Endothelial cell of umbilical vein (primary cell): ENCODE data around the gene TOM1L2. TPM values are rescaled to one million over a fixed set of nuclear protein-coding genes. Genes with fewer than 3 reads are reported as not detected.

Experiments used
- BruUV-seq: library from RNA; stranded (reverse); fragments of 400-500 nt; replicated peaks from 2 replicates; lab custom pipeline; 2021; lab: Mats Ljungman, UMichigan
- CTCF ChIA-PET: fragments of 300-600, 350-600 bp; sonication (Branson Sonifier 250); formaldehyde crosslinking; loops from one replicate; lab custom pipeline; 2021; ENCODE audit warnings: antibody characterized with exemption, inconsistent platforms; lab: Charles Lee
- POLR2A ChIA-PET: fragments of 300-600, 350-600 bp; sonication (Branson Sonifier 250); formaldehyde crosslinking; loops from one replicate; lab custom pipeline; 2021; ENCODE audit warnings: antibody characterized with exemption, inconsistent platforms; lab: Charles Lee
- DNase-seq: peaks from one replicate; pipeline ENCODE4 v3.0.0-alpha.2; 2011; ENCODE audit warnings: low read depth, low spot score
- FAIRE-seq: peaks from 2 replicates; lab custom pipeline; 2011; peaks lifted over from hg19 to GRCh38; lab: Jason Lieb, UNC
- H2AFZ ChIP-seq: 2 replicates; pipeline ENCODE4 v1.6.0; 2012; ENCODE audit warnings: low read depth, low read length, control low read depth, inconsistent platforms
- H3K27ac ChIP-seq: 2 replicates; pipeline ENCODE4 v1.5.1; 2011; ENCODE audit warnings: low read depth, mild to moderate bottlenecking, control low read depth, low read length, moderate library complexity; ENCODE audit not compliant: insufficient read depth
- H3K27me3 ChIP-seq, 2 experiments: 2 replicates each; pipeline versions ENCODE4 v1.6.0 to v1.6.1; 2011; ENCODE audit warnings: low read length in 2 of 2, mixed read lengths in 1 of 2; ENCODE audit not compliant: control insufficient read depth in 2 of 2, insufficient read depth in 2 of 2
- H3K36me3 ChIP-seq, 2 experiments: 2 replicates in 1 of 2; 3 replicates in 1 of 2; pipeline ENCODE4 v1.5.1; 2011; ENCODE audit warnings: low read length in 2 of 2, mild to moderate bottlenecking in 1 of 2, moderate library complexity in 1 of 2; ENCODE audit not compliant: control insufficient read depth in 2 of 2, insufficient read depth in 2 of 2; ENCODE audit errors: extremely low read depth in 1 of 2
- H3K4me1 ChIP-seq: 3 replicates; pipeline ENCODE4 v1.5.1; 2011; ENCODE audit warnings: mild to moderate bottlenecking, low read length; ENCODE audit not compliant: control insufficient read depth, insufficient read depth; ENCODE audit errors: extremely low read depth
- H3K4me2 ChIP-seq: 2 replicates; pipeline ENCODE4 v1.6.1; 2011; ENCODE audit warnings: low read length, control low read depth, mixed read lengths; ENCODE audit not compliant: insufficient read depth
- H3K4me3 ChIP-seq, 3 experiments: fragments of 200-600 bp in 1 of 3; sonication (generic), shearing (Covaris generic) in 1 of 3; replicated peaks in 1 of 3; 2 replicates each; pipeline ENCODE4 v1.5.1; 2011 to 2016; ENCODE audit warnings: control low read depth in 3 of 3, low read length in 3 of 3, mild to moderate bottlenecking in 2 of 3, inconsistent platforms in 1 of 3, low read depth in 1 of 3, moderate library complexity in 1 of 3; ENCODE audit not compliant: insufficient read depth in 1 of 3
- H3K79me2 ChIP-seq: 2 replicates; pipeline ENCODE4 v1.6.0; 2012; ENCODE audit warnings: low read length, inconsistent platforms; ENCODE audit not compliant: control insufficient read depth, insufficient read depth
- H3K9ac ChIP-seq: replicated peaks from 2 replicates; pipeline ENCODE3; 2011; ENCODE audit warnings: low read length, control low read depth; ENCODE audit not compliant: insufficient read depth; ENCODE audit errors: extremely low read depth
- H3K9me1 ChIP-seq: replicated peaks from 3 replicates; pipeline ENCODE4 v1.6.0; 2011; ENCODE audit warnings: mild to moderate bottlenecking, low read length; ENCODE audit not compliant: control insufficient read depth, insufficient read depth; ENCODE audit errors: extremely low read depth
- H3K9me3 ChIP-seq: replicated peaks from 2 replicates; pipeline ENCODE4 v1.5.1; 2012; ENCODE audit warnings: low read length, inconsistent platforms; ENCODE audit not compliant: control insufficient read depth, insufficient read depth
- H4K20me1 ChIP-seq: replicated peaks from 2 replicates; pipeline ENCODE3; 2011; ENCODE audit warnings: mild to moderate bottlenecking, low read length; ENCODE audit not compliant: control insufficient read depth, insufficient read depth; ENCODE audit errors: extremely low read depth
- FOS ChIP-seq: IDR thresholded peaks from 2 replicates; pipeline ENCODE4 v1.6.1; 2011; ENCODE audit warnings: mild to moderate bottlenecking, low read length, moderate library complexity, borderline replicate concordance; ENCODE audit not compliant: insufficient read depth
- GATA2 ChIP-seq: IDR thresholded peaks from 2 replicates; pipeline ENCODE4 v1.7.0; 2011; ENCODE audit warnings: low read depth, mild to moderate bottlenecking, moderate library complexity, mixed read lengths, low read length; ENCODE audit not compliant: insufficient read length, insufficient read depth
- JUN ChIP-seq: IDR thresholded peaks from 2 replicates; pipeline ENCODE4 v1.6.1; 2011; ENCODE audit warnings: borderline replicate concordance, low read depth; ENCODE audit not compliant: insufficient read length, insufficient read depth
- MAX ChIP-seq: IDR thresholded peaks from 2 replicates; pipeline ENCODE4 v1.6.1; 2011; ENCODE audit not compliant: insufficient read depth, insufficient read length
- MYC ChIP-seq: IDR thresholded peaks from one replicate; pipeline ENCODE4 v1.6.1; 2011; ENCODE audit warnings: mild to moderate bottlenecking, low read depth, low read length
- POLR2A ChIP-seq: IDR thresholded peaks from 2 replicates; pipeline ENCODE4 v1.6.1; 2012; ENCODE audit warnings: low read depth, mild to moderate bottlenecking, control low read depth, low read length
- POLR2AphosphoS5 ChIP-seq: IDR thresholded peaks from 2 replicates; pipeline ENCODE4 v1.6.1; 2012; ENCODE audit warnings: low read depth, mild to moderate bottlenecking, control low read depth, low read length, moderate library complexity; ENCODE audit not compliant: insufficient read depth
- dilution Hi-C: fragments of 300-500 bp; cut with MboI; formaldehyde crosslinking; loops from one replicate; pipeline ENCODE4 v1.15.0; 2019; ENCODE audit warnings: low sequenced_read_pairs; ENCODE audit not compliant: extremely low pct_ligation_motif_present
- intact Hi-C: fragments of 100-400 bp; cut with micrococcal nuclease; formaldehyde crosslinking; loops from one replicate; pipeline ENCODE4 v1.10.0; 2022
- polyA plus RNA-seq, 4 experiments: library from polyadenylated mRNA; depleted of rRNA in 3 of 4; stranded (reverse) in 3 of 4; unstranded in 1 of 4; fragments of >200 nt; gene quantifications; 2 replicates each; pipeline versions ENCODE4 v1.2.1 to v1.2.3, GENCODE V29; 2011 to 2012; ENCODE audit warnings: missing spikeins in 1 of 4
- total RNA-seq: library from RNA; stranded (reverse); gene quantifications from 2 replicates; pipeline ENCODE4 v1.2.3, GENCODE V29; 2021
- TF ChIP-seq, protein P1 (sequence below), 2 donors: IDR thresholded peaks; 1 replicate in 1 of 2; 2 replicates in 1 of 2; pipeline ENCODE4 v1.5.1; 2011; ENCODE audit warnings: low read length in 2 of 2, mild to moderate bottlenecking in 2 of 2, moderate library complexity in 2 of 2, control low read depth in 1 of 2, inconsistent platforms in 1 of 2, low read depth in 1 of 2; ENCODE audit not compliant: insufficient read depth in 1 of 2; ENCODE audit errors: extremely low read depth in 1 of 2

The TOM1L2 gene
- total and polyA plus RNA-seq, 2 donors (not counting 3 experiments of a cell fraction or from before 2014, with no cell fraction given): 31.7 to 37.6 TPM

GRCh38 chr17:17934806-17935205 lies 37.4 kb downstream of the TOM1L2 start:
- TF ChIP-seq, protein P1, sequence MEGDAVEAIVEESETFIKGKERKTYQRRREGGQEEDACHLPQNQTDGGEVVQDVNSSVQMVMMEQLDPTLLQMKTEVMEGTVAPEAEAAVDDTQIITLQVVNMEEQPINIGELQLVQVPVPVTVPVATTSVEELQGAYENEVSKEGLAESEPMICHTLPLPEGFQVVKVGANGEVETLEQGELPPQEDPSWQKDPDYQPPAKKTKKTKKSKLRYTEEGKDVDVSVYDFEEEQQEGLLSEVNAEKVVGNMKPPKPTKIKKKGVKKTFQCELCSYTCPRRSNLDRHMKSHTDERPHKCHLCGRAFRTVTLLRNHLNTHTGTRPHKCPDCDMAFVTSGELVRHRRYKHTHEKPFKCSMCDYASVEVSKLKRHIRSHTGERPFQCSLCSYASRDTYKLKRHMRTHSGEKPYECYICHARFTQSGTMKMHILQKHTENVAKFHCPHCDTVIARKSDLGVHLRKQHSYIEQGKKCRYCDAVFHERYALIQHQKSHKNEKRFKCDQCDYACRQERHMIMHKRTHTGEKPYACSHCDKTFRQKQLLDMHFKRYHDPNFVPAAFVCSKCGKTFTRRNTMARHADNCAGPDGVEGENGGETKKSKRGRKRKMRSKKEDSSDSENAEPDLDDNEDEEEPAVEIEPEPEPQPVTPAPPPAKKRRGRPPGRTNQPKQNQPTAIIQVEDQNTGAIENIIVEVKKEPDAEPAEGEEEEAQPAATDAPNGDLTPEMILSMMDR (IDR thresholded peaks at IDR 0.05; ENCODE audit: extremely low read depth in 1 of 2, insufficient read depth in 1 of 2, low read depth in 1 of 2, low read length in 2 of 2): no peak
- no peak for TF ChIP-seq MYC
- no peak for TF ChIP-seq GATA2
- TF ChIP-seq JUN: no peak
- no peak for TF ChIP-seq FOS
- no peak for TF ChIP-seq POLR2AphosphoS5
- no peak for TF ChIP-seq MAX
- TF ChIP-seq POLR2A: no peak
- H3K9me3 ChIP-seq: no peaks in the 10 kb centered on the region
- intact Hi-C loops: no loop called here
- CTCF ChIA-PET: interaction anchor here (0.7 to 2.1 kb wide), 7 partner anchors 9 to 61 kb away, joined by 3 to 9 read pairs (median 3); partner anchors contain the start of genes DRC3 and TOM1L2
- FAIRE-seq (no peak), DNase-seq (no peak)
- H3K4me3 ChIP-seq: no peak overlapping the region
- H3K9me1 ChIP-seq: no peaks in the 10 kb centered on the region
- H3K79me2 ChIP-seq: peaks cover 2% of the 10 kb centered on the region
- H3K9ac ChIP-seq: no peak overlapping the region
- H3K27me3 ChIP-seq: no peaks in the 10 kb centered on the region
- no peak overlapping the region for H3K4me2 ChIP-seq
- POLR2A ChIA-PET: no interaction called here
- no peak overlapping the region for H2AFZ ChIP-seq
- no peaks in the 10 kb centered on the region for H4K20me1 ChIP-seq
- no peaks in the 10 kb centered on the region for H3K4me1 ChIP-seq
- dilution Hi-C loops: no loop called here
- BruUV-seq: no TSS peak
- H3K36me3 ChIP-seq: no peaks in the 10 kb centered on the region
- no peak overlapping the region for H3K27ac ChIP-seq
